ENCODE data around the gene RBMY1D. TPM values are rescaled to one million over a fixed set of nuclear protein-coding genes. Genes with fewer than 3 reads are reported as not detected.
"Not testable (repeated sequence)": the region's sequence is repeated elsewhere in the genome, so short reads cannot be mapped to it uniquely, and the experiment has no call there.

The RBMY1D gene
- polyA plus RNA-seq: not detected

- H3K36me3 Mint-ChIP-seq; H3K4me3 Mint-ChIP-seq; H3K4me1 Mint-ChIP-seq; H3K27ac Mint-ChIP-seq; H3K27me3 Mint-ChIP-seq (ENCODE audit: low read depth in 3 of 3); H3K9me3 Mint-ChIP-seq; DNase-seq: not testable (repeated sequence)
These were observed at the start of gene RBMY1D for GRCh38 chrY:21894426-21894825. TSS of gene RBMY1D (minus strand) at chrY:21894526. CDS start at chrY:21892513, 2,013 bp downstream.

- not testable (repeated sequence) for H3K27me3 Mint-ChIP-seq (ENCODE audit: low read depth in 3 of 3); H3K9me3 Mint-ChIP-seq; H3K4me1 Mint-ChIP-seq; H3K36me3 Mint-ChIP-seq; H3K4me3 Mint-ChIP-seq; DNase-seq; H3K27ac Mint-ChIP-seq
These were observed 23.6 kb upstream of the RBMY1D start, which contains the start of gene RBMY1E for GRCh38 chrY:21917932-21918331. TSS of gene RBMY1E (minus strand) at chrY:21918032. CDS start at chrY:21916054, 1,978 bp downstream.

GRCh38 chrY:21869407-21870076, 24.8 kb downstream of the RBMY1D start:
- not testable (repeated sequence) for H3K4me3 Mint-ChIP-seq; H3K36me3 Mint-ChIP-seq; H3K9me3 Mint-ChIP-seq; H3K27me3 Mint-ChIP-seq (ENCODE audit: low read depth in 3 of 3); H3K4me1 Mint-ChIP-seq; H3K27ac Mint-ChIP-seq; DNase-seq

- Mint-ChIP-seq H3K27me3 (ENCODE audit: low read depth in 3 of 3) (no peaks in the 10 kb centered on the region), H3K4me1 (no peaks in the 10 kb centered on the region), H3K9me3 (no peaks in the 10 kb centered on the region), H3K27ac (no peak overlapping the region), H3K36me3 (no peaks in the 10 kb centered on the region), H3K4me3 (no peak overlapping the region)
- DNase-seq: no peak
These were observed 48.8 kb downstream of the RBMY1D start for GRCh38 chrY:21845481-21845880.

GRCh38 chrY:21842090-21842489, 52.2 kb downstream of the RBMY1D start:
- no peak overlapping the region for H3K4me3 Mint-ChIP-seq
- H3K4me1 Mint-ChIP-seq: no peaks in the 10 kb centered on the region
- H3K27ac Mint-ChIP-seq: no peak overlapping the region
- no peaks in the 10 kb centered on the region for H3K27me3 Mint-ChIP-seq (ENCODE audit: low read depth in 3 of 3)
- DNase-seq: no peak
- H3K36me3 Mint-ChIP-seq: no peaks in the 10 kb centered on the region
- H3K9me3 Mint-ChIP-seq: no peaks in the 10 kb centered on the region

GRCh38 chrY:21839489-21839888, 54.8 kb downstream of the RBMY1D start:
- H3K4me3 Mint-ChIP-seq: no peak overlapping the region
- no peak overlapping the region for H3K27ac Mint-ChIP-seq
- no peaks in the 10 kb centered on the region for H3K4me1 Mint-ChIP-seq
- no peak for DNase-seq
- no peaks in the 10 kb centered on the region for H3K9me3 Mint-ChIP-seq
- no peaks in the 10 kb centered on the region for H3K36me3 Mint-ChIP-seq
- H3K27me3 Mint-ChIP-seq (ENCODE audit: low read depth in 3 of 3): no peaks in the 10 kb centered on the region

- DNase-seq: no peak
- no peak overlapping the region for H3K4me3 Mint-ChIP-seq
- H3K9me3 Mint-ChIP-seq: no peaks in the 10 kb centered on the region
- no peaks in the 10 kb centered on the region for H3K27me3 Mint-ChIP-seq (ENCODE audit: low read depth in 3 of 3)
- H3K4me1 Mint-ChIP-seq: no peaks in the 10 kb centered on the region
- no peaks in the 10 kb centered on the region for H3K36me3 Mint-ChIP-seq
- H3K27ac Mint-ChIP-seq: no peak overlapping the region
These were observed 58.0 kb downstream of the RBMY1D start for GRCh38 chrY:21836343-21836742.

GRCh38 chrY:21835052-21835451, 59.3 kb downstream of the RBMY1D start:
- no peak for DNase-seq
- Mint-ChIP-seq H3K4me3 (no peak overlapping the region), H3K27me3 (ENCODE audit: low read depth in 3 of 3) (no peaks in the 10 kb centered on the region), H3K9me3 (no peaks in the 10 kb centered on the region), H3K27ac (no peak overlapping the region), H3K4me1 (no peaks in the 10 kb centered on the region), H3K36me3 (no peaks in the 10 kb centered on the region)

Other genes with a start within 250 kb of the RBMY1D start
- gene RBMY1E, start 23.5 kb upstream of the RBMY1D start, polyA plus RNA-seq: not detected